Fibroblast of peridontal ligament (primary cell): ENCODE measurements around the gene SPACA4.
"Not testable (repeated sequence)": the region's sequence is repeated elsewhere in the genome, so short reads cannot be mapped to it uniquely, and the experiment has no call there.

Experiments
- DNase-seq: peaks from one replicate; pipeline ENCODE4 v3.0.0-alpha.2; 2010; ENCODE audit errors: extremely low read depth

The SPACA4 gene

GRCh38 chr19:48618278-48618915 lies 11.9 kb downstream of the SPACA4 start:
- DNase-seq: no peak

GRCh38 chr19:48618916-48619691 lies 12.6 kb downstream of the SPACA4 start, which contains the start of the genes RPL18 and SPHK2:
Gene RPL18 (minus strand): TSS chr19:48619178. CDS start chr19:48619143, 35 bp downstream.
Gene SPHK2 (plus strand): TSS chr19:48619506. CDS start chr19:48620515, 1,009 bp downstream.
- peak; percentile 100 for DNase-seq

- peak; percentile 50 for DNase-seq
Observed at GRCh38 chr19:48619692-48620585, 13.4 kb downstream of the SPACA4 start.

GRCh38 chr19:48623556-48624066 lies 17.1 kb downstream of the SPACA4 start:
- no peak for DNase-seq

- peak; percentile 95 for DNase-seq
Observed at GRCh38 chr19:48624067-48624594, 17.6 kb downstream of the SPACA4 start.

GRCh38 chr19:48624791-48625723 lies 18.5 kb downstream of the SPACA4 start:
- no peak for DNase-seq

- DNase-seq: no peak
Observed at GRCh38 chr19:48625891-48626327, 19.4 kb downstream of the SPACA4 start.

- no peak for DNase-seq
Observed at GRCh38 chr19:48627201-48627864, 20.8 kb downstream of the SPACA4 start.

- no peak for DNase-seq
Observed at GRCh38 chr19:48627865-48628314, 21.3 kb downstream of the SPACA4 start.

GRCh38 chr19:48628486-48629296 lies 22.1 kb downstream of the SPACA4 start:
- DNase-seq: no peak

GRCh38 chr19:48629297-48629598 lies 22.7 kb downstream of the SPACA4 start:
- DNase-seq: no peak

- DNase-seq: no peak
Observed at GRCh38 chr19:48629599-48630295, 23.2 kb downstream of the SPACA4 start.

- DNase-seq: no peak
Observed at GRCh38 chr19:48630296-48631063, 23.9 kb downstream of the SPACA4 start.

- DNase-seq: no peak
Observed at GRCh38 chr19:48631225-48631624, 24.7 kb downstream of the SPACA4 start.

- not testable (repeated sequence) for DNase-seq
Observed at GRCh38 chr19:48632286-48632685, 25.7 kb downstream of the SPACA4 start.

GRCh38 chr19:48632692-48633147 lies 26.2 kb downstream of the SPACA4 start:
- peak; percentile 35 for DNase-seq
